CD4-positive, alpha-beta T cell (primary cell): ENCODE data around the gene C12orf76. TPM values are rescaled to one million over a fixed set of nuclear protein-coding genes. Genes with fewer than 3 reads are reported as not detected.

Experiments used
- ATAC-seq: fragments of 200-7000 bp; cut with Tn5 transposase; one replicate; pipeline ENCODE4 v1.10.0; 2022; ENCODE audit warnings: mild to moderate bottlenecking; ENCODE audit not compliant: poor library complexity
- CTCF ChIA-PET: fragments of 350-600 bp; sonication (Branson Sonifier 250); formaldehyde crosslinking; loops from one replicate; lab custom pipeline; 2021; ENCODE audit warnings: antibody characterized with exemption, inconsistent platforms; lab: Charles Lee
- POLR2A ChIA-PET: fragments of 350-600 bp; sonication (Branson Sonifier 250); formaldehyde crosslinking; loops from one replicate; lab custom pipeline; 2021; ENCODE audit warnings: antibody characterized with exemption, inconsistent platforms; lab: Charles Lee
- DNase-seq, 14 experiments: peaks; one replicate each; pipeline ENCODE4 v3.0.0-alpha.2; 2013 to 2020; ENCODE audit warnings: mixed read lengths in 2 of 14
- H3K27ac ChIP-seq, 2 donors: one replicate each; pipeline versions ENCODE4 v1.5.1 to v1.7.0; 2013; ENCODE audit warnings: low read length in 2 of 2, low read depth in 1 of 2, mild to moderate bottlenecking in 1 of 2
- H3K27me3 ChIP-seq, 2 experiments: 1 replicate in 1 of 2; 2 replicates in 1 of 2; pipeline versions ENCODE4 v1.6.1 to v1.7.0; 2013; ENCODE audit warnings: low read length in 2 of 2, control low read depth in 1 of 2, mild to moderate bottlenecking in 1 of 2, moderate library complexity in 1 of 2; ENCODE audit not compliant: insufficient read depth in 2 of 2, control insufficient read depth in 1 of 2
- H3K36me3 ChIP-seq: one replicate; pipeline ENCODE4 v1.6.1; 2013; ENCODE audit warnings: low read length, control low read depth; ENCODE audit not compliant: insufficient read depth
- H3K4me1 ChIP-seq: one replicate; pipeline ENCODE4 v1.6.1; 2013; ENCODE audit warnings: low read length, control low read depth; ENCODE audit not compliant: insufficient read depth
- H3K4me3 ChIP-seq: one replicate; pipeline ENCODE4 v1.5.1; 2013; ENCODE audit warnings: mild to moderate bottlenecking, low read length, moderate library complexity
- H3K9me3 ChIP-seq, 2 experiments: 1 replicate in 1 of 2; 2 replicates in 1 of 2; pipeline versions ENCODE4 v1.6.1 to v1.7.0; 2013; ENCODE audit warnings: low read length in 2 of 2, mild to moderate bottlenecking in 2 of 2, control low read depth in 1 of 2, moderate library complexity in 1 of 2; ENCODE audit not compliant: control insufficient read depth in 1 of 2, insufficient read depth in 1 of 2
- H3K27ac Mint-ChIP-seq: one replicate; pipeline ENCODE4 v1.8.0; 2020; ENCODE audit warnings: mixed read lengths
- H3K27me3 Mint-ChIP-seq: one replicate; pipeline ENCODE4 v1.8.0; 2021; ENCODE audit warnings: mixed read lengths
- H3K36me3 Mint-ChIP-seq: one replicate; pipeline ENCODE4 v1.8.0; 2021; ENCODE audit warnings: low read depth, mixed read lengths
- H3K4me1 Mint-ChIP-seq: one replicate; pipeline ENCODE4 v1.8.0; 2021; ENCODE audit warnings: low read depth, mixed read lengths
- H3K4me3 Mint-ChIP-seq: one replicate; pipeline ENCODE4 v1.8.0; 2020; ENCODE audit warnings: mild to moderate bottlenecking, mixed read lengths
- H3K9me3 Mint-ChIP-seq: one replicate; pipeline ENCODE4 v1.8.0; 2020; ENCODE audit warnings: mixed read lengths
- CTCF ChIP-seq: fragments of 200-600 bp; IDR thresholded peaks from one replicate; pipeline ENCODE4 v1.8.0; 2022; ENCODE audit warnings: antibody characterized with exemption, mild to moderate bottlenecking
- intact Hi-C, 2 experiments: fragments of 100-400 bp; cut with DNase I in 1 of 2; cut with micrococcal nuclease in 1 of 2; formaldehyde crosslinking; loops; one replicate each; pipeline versions ENCODE4 v1.15.1 to v1.9.0; 2023 to 2025; cut with DNase I, micrococcal nuclease
- total RNA-seq, 174 experiments: library from RNA in 2 of 174; stranded (reverse) in 2 of 174; gene quantifications; one replicate each; pipeline ENCODE4 v1.2.3 and lab custom pipeline; 2021 to 2026

The C12orf76 gene
- total RNA-seq, 2 experiments from 2014 or later = 9.8 to 12.6 TPM

GRCh38 chr12:110029290-110029815 is 19.0 kb downstream of the C12orf76 start:
- peak overlapping the region; percentile 9 for H3K27ac Mint-ChIP-seq
- no peak overlapping the region for H3K4me3 Mint-ChIP-seq
- no peaks in the 10 kb centered on the region for H3K4me1 ChIP-seq
- H3K9me3 ChIP-seq = no peaks in the 10 kb centered on the region
- CTCF ChIA-PET = no interaction called here
- no peaks in the 10 kb centered on the region for H3K4me1 Mint-ChIP-seq
- TF ChIP-seq CTCF = no peak
- H3K27me3 ChIP-seq = no peaks in the 10 kb centered on the region
- peaks cover 83% of the 10 kb centered on the region for H3K36me3 Mint-ChIP-seq
- DNase-seq = no peak
- ATAC-seq = no peak
- POLR2A ChIA-PET = interaction anchor here (1.1 kb wide), 1 partner anchor 50 kb away, joined by 3 read pairs; no protein-coding TSS in a partner anchor
- peaks cover 81% of the 10 kb centered on the region for H3K36me3 ChIP-seq
- intact Hi-C loops = no loop called here
- no peaks in the 10 kb centered on the region for H3K9me3 Mint-ChIP-seq
- no peak overlapping the region for H3K4me3 ChIP-seq
- no peak overlapping the region for H3K27ac ChIP-seq
- no peaks in the 10 kb centered on the region for H3K27me3 Mint-ChIP-seq

- ChIA-PET POLR2A (no interaction called here), CTCF (no interaction called here)
- Histone ChIP-seq H3K4me1 (no peaks in the 10 kb centered on the region), H3K27me3 (no peaks in the 10 kb centered on the region), H3K4me3 (no peak overlapping the region), H3K9me3 (no peaks in the 10 kb centered on the region), H3K27ac (no peak overlapping the region), H3K36me3 (peaks cover 81% of the 10 kb centered on the region)
- H3K9me3 Mint-ChIP-seq = no peaks in the 10 kb centered on the region
- intact Hi-C loops = no loop called here
- no peaks in the 10 kb centered on the region for H3K4me1 Mint-ChIP-seq
- H3K36me3 Mint-ChIP-seq = peaks cover 83% of the 10 kb centered on the region
- TF ChIP-seq CTCF = no peak
- no peak overlapping the region for H3K4me3 Mint-ChIP-seq
- no peak overlapping the region for H3K27ac Mint-ChIP-seq
- DNase-seq = no peak
- no peak for ATAC-seq
- no peaks in the 10 kb centered on the region for H3K27me3 Mint-ChIP-seq
Observed at GRCh38 chr12:110028323-110028722, 20.0 kb downstream of the C12orf76 start.

- Histone ChIP-seq H3K4me1 (no peaks in the 10 kb centered on the region), H3K27ac (no peak overlapping the region), H3K4me3 (no peak overlapping the region), H3K9me3 (no peaks in the 10 kb centered on the region), H3K27me3 (no peaks in the 10 kb centered on the region), H3K36me3 (peaks cover 87% of the 10 kb centered on the region)
- Mint-ChIP-seq H3K9me3 (no peaks in the 10 kb centered on the region), H3K27me3 (no peaks in the 10 kb centered on the region), H3K36me3 (peaks cover 85% of the 10 kb centered on the region), H3K4me1 (no peaks in the 10 kb centered on the region), H3K4me3 (no peak overlapping the region), H3K27ac (no peak overlapping the region)
- ChIA-PET POLR2A (no interaction called here), CTCF (interaction anchor here (1.1 kb wide), 1 partner anchor 25 kb away, joined by 3 read pairs; the partner anchor contains the start of gene ANKRD13A)
- no peak for TF ChIP-seq CTCF
- DNase-seq = no peak
- intact Hi-C loops = no loop called here
- ATAC-seq = no peak
Observed at GRCh38 chr12:110024051-110024450, 24.3 kb downstream of the C12orf76 start.
